OCI-LY1 (cell line): ENCODE measurements around the gene MFN1.

Experiments
- H2AFZ ChIP-seq: fragments of 200-600 bp; sonication (generic), shearing (Covaris generic); 2 replicates; pipeline ENCODE4 v1.6.0; 2014; ENCODE audit warnings: antibody characterized with exemption, mild to moderate bottlenecking, low read length
- H3F3A ChIP-seq: fragments of 200-600 bp; sonication (generic), shearing (Covaris generic); 2 replicates; pipeline ENCODE4 v1.6.0; 2014; ENCODE audit warnings: mild to moderate bottlenecking, antibody characterized with exemption, low read length, moderate library complexity; ENCODE audit not compliant: insufficient read depth
- H3K27ac ChIP-seq: fragments of 200-600 bp; sonication (generic); 2 replicates; pipeline ENCODE4 v1.5.1; 2014; ENCODE audit warnings: low read length, mixed run types, mild to moderate bottlenecking, low read depth; ENCODE audit not compliant: poor library complexity, severe bottlenecking
- H3K27me3 ChIP-seq: fragments of 200-600 bp; sonication (generic); 2 replicates; pipeline ENCODE4 v1.6.0; 2014; ENCODE audit warnings: antibody characterized with exemption, mild to moderate bottlenecking, low read length, moderate library complexity; ENCODE audit not compliant: insufficient read depth
- H3K36me3 ChIP-seq: fragments of 200-600 bp; sonication (generic); 2 replicates; pipeline ENCODE4 v1.6.1; 2014; ENCODE audit warnings: mild to moderate bottlenecking, antibody characterized with exemption, low read length, moderate library complexity, mixed read lengths; ENCODE audit not compliant: insufficient read depth
- H3K4me1 ChIP-seq: fragments of 200-600 bp; sonication (generic); 2 replicates; pipeline ENCODE4 v1.5.1; 2014; ENCODE audit warnings: mild to moderate bottlenecking, low read length, moderate library complexity; ENCODE audit not compliant: insufficient read depth, severe bottlenecking
- H3K4me2 ChIP-seq: fragments of 200-600 bp; sonication (generic), shearing (Covaris generic); 2 replicates; pipeline ENCODE4 v1.6.1; 2014; ENCODE audit warnings: low read length
- H3K4me3 ChIP-seq: fragments of 200-600 bp; sonication (generic); 2 replicates; pipeline ENCODE4 v1.5.1; 2014; ENCODE audit warnings: low read length, low read depth, mild to moderate bottlenecking, mixed read lengths; ENCODE audit not compliant: poor library complexity, severe bottlenecking
- H3K79me2 ChIP-seq: fragments of 200-600 bp; shearing (Covaris generic); 2 replicates; pipeline ENCODE4 v1.6.1; 2016; ENCODE audit warnings: mixed run types, low read length, mixed read lengths; ENCODE audit not compliant: insufficient read depth
- H3K9ac ChIP-seq: fragments of 200-600 bp; sonication (generic), shearing (Covaris generic); 2 replicates; pipeline ENCODE4 v1.6.1; 2014; ENCODE audit warnings: mild to moderate bottlenecking, low read length, mixed read lengths
- H3K9me2 ChIP-seq: fragments of 200-600 bp; sonication (generic), shearing (Covaris generic); 2 replicates; pipeline ENCODE4 v1.6.1; 2014; ENCODE audit warnings: low read depth, mild to moderate bottlenecking, low read length, mixed read lengths
- H3K9me3 ChIP-seq: fragments of 200-600 bp; shearing (Covaris generic); 2 replicates; pipeline ENCODE4 v1.6.1; 2014; ENCODE audit warnings: low read length, mixed read lengths
- H4K20me1 ChIP-seq: fragments of 200-600 bp; sonication (generic), shearing (Covaris generic); 2 replicates; pipeline ENCODE4 v1.6.0; 2016; ENCODE audit warnings: mild to moderate bottlenecking, low read length; ENCODE audit not compliant: insufficient read depth
- EZH2 ChIP-seq: fragments of 200-600 bp; sonication (generic), shearing (Covaris generic); IDR thresholded peaks from 2 replicates; pipeline ENCODE4 v1.8.0; 2017; ENCODE audit warnings: borderline replicate concordance, mixed run types, mild to moderate bottlenecking, antibody characterized with exemption, low read length, moderate library complexity, mixed read lengths
- TF ChIP-seq, protein P1 (sequence below): fragments of 200-600 bp; sonication (generic), shearing (Covaris generic); IDR thresholded peaks from 2 replicates; pipeline ENCODE4 v1.5.1; 2017; ENCODE audit warnings: mild to moderate bottlenecking, antibody characterized with exemption, low read length, moderate library complexity, mixed read lengths

MFN1 gene

DNA sequence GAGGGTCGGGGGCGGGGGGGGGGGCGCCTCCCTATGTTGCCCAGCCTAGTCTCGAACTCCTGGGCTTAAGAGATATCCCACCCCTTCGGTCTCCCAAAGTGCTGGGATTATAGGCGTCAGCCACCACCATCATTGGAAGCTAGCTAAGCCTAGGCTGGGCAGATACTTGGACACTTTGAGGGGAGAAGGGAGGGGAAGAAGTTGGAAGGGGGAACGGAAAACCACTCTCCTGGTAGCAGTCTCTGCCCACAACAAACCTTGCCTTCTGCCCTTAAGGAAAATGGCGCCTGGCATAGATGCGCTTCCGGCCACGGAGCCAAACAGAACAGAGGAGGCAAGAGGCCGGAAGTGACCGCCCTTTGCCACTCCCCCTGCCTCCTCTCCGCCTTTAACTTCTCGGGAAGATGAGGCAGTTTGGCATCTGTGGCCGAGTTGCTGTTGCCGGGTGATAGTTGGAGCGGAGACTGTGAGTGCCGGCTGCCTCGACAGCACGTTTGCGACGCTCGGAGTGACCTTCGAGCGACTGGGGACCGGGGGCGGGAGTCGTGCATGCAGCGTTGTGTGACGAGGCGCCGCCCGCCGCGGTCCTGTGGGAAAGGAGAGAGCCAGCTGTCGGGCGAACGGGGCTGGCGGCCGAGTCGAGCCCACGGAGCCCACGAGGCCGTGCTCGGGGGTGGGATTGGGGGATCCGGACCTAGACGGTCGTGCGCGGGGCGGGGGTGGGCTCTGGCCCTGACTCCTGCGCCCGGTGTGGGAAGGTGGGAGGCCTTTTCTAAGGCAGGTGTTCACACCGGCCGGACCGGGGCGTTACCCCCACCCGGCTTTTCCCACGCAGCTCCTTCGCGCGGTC, at the start of gene MFN1:
TSS of gene MFN1 (plus strand) at position 365 of the 850 bp plus-strand sequence. CDS start 1,143 bp downstream, outside the sequence.
- H3K4me1 ChIP-seq: peaks cover 15% of the 10 kb centered on the region
- H3K27me3 ChIP-seq: no peaks in the 10 kb centered on the region
- peak within 1 kb of the TSS; percentile 18 for H3K27ac ChIP-seq
- H3K9ac ChIP-seq: peak within 1 kb of the TSS; percentile 61
- no peaks in the 10 kb centered on the region for H4K20me1 ChIP-seq
- H3K9me2 ChIP-seq: no peaks in the 10 kb centered on the region
- H3K4me3 ChIP-seq: peak within 1 kb of the TSS; percentile 67
- peaks cover 17% of the 10 kb centered on the region for H3K79me2 ChIP-seq
- TF ChIP-seq, protein P1, sequence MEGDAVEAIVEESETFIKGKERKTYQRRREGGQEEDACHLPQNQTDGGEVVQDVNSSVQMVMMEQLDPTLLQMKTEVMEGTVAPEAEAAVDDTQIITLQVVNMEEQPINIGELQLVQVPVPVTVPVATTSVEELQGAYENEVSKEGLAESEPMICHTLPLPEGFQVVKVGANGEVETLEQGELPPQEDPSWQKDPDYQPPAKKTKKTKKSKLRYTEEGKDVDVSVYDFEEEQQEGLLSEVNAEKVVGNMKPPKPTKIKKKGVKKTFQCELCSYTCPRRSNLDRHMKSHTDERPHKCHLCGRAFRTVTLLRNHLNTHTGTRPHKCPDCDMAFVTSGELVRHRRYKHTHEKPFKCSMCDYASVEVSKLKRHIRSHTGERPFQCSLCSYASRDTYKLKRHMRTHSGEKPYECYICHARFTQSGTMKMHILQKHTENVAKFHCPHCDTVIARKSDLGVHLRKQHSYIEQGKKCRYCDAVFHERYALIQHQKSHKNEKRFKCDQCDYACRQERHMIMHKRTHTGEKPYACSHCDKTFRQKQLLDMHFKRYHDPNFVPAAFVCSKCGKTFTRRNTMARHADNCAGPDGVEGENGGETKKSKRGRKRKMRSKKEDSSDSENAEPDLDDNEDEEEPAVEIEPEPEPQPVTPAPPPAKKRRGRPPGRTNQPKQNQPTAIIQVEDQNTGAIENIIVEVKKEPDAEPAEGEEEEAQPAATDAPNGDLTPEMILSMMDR: no peak
- TF ChIP-seq EZH2: no peak
- H3F3A ChIP-seq: no peaks in the 10 kb centered on the region
- H2AFZ ChIP-seq: peak within 1 kb of the TSS; percentile 92
- peaks cover 30% of the 10 kb centered on the region for H3K36me3 ChIP-seq
- peak within 1 kb of the TSS; percentile 84 for H3K4me2 ChIP-seq
- no peaks in the 10 kb centered on the region for H3K9me3 ChIP-seq

DNA sequence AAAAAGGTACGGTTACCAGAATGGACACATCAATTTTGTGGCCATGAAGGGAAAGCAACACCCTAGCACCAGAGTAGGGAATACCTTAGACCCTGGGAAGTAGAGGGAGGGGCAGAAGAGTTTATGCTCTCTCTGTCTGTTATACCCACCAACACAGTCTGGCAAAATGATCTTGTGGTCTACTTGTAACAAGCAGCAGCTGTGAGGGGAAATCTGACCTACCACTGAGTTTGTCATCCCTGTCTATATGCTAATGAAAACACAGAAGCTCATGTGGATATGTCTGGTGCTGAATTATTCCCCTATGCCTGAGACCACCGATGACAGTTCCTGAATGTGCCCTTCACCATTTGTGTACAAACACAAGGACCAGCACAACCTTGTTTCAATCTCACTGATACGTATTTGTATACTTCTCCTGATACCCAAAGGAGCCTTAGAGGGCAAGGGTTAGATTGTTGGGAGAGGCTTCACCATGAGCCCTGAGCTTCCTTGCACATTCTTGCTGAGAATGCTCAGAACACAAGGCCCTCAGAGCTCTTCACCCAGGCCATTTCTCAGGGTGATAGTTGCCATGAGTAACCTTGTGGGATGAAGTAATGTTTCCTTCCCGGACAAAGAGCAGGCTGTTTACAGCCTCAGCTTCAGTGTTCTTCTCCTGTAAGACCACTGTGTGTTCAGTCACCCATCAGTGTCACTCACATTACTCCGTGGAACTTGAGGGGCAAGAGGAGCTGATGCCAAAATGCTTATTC, 49.4 kb upstream of the MFN1 start:
- TF ChIP-seq, protein P1: no peak
- no peak for TF ChIP-seq EZH2
- Histone ChIP-seq H3K4me1 (no peaks in the 10 kb centered on the region), H2AFZ (no peak overlapping the region), H3K9me3 (peaks cover 3% of the 10 kb centered on the region; the same call in 1 of the 2 replicates), H3K79me2 (no peaks in the 10 kb centered on the region), H4K20me1 (no peaks in the 10 kb centered on the region), H3K4me3 (no peak overlapping the region), H3F3A (no peaks in the 10 kb centered on the region), H3K9ac (no peak overlapping the region), H3K27ac (no peak overlapping the region), H3K4me2 (no peak overlapping the region), H3K27me3 (no peaks in the 10 kb centered on the region), H3K36me3 (no peaks in the 10 kb centered on the region), H3K9me2 (no peaks in the 10 kb centered on the region)

DNA sequence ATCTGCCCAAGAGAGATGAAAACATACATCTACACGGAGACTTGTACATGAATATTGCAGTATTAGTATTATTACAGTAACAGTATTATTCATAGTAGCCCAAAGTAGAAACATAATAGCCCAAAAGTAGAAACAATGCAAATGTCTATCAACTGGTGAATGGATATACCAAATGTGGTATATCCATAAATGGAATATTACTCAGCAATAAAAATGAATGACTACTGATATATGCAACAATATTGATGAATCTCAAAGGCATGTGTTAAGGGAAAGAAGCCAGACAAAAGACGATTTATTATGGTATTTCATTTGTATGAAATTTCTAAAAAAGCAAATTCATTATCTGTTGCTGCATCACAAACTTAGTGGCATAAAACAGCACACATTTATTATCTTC, 48.2 kb upstream of the MFN1 start:
- H3K27ac ChIP-seq: no peak overlapping the region
- H4K20me1 ChIP-seq: no peaks in the 10 kb centered on the region
- H3K4me1 ChIP-seq: no peaks in the 10 kb centered on the region
- H2AFZ ChIP-seq: no peak overlapping the region
- no peak overlapping the region for H3K9ac ChIP-seq
- H3K36me3 ChIP-seq: no peaks in the 10 kb centered on the region
- H3K4me3 ChIP-seq: no peak overlapping the region
- no peak for TF ChIP-seq EZH2
- TF ChIP-seq, protein P1: no peak
- no peaks in the 10 kb centered on the region for H3K79me2 ChIP-seq
- H3K4me2 ChIP-seq: no peak overlapping the region
- H3K27me3 ChIP-seq: no peaks in the 10 kb centered on the region
- H3K9me3 ChIP-seq: peaks cover 3% of the 10 kb centered on the region; the same call in 1 of the 2 replicates
- H3K9me2 ChIP-seq: no peaks in the 10 kb centered on the region
- no peaks in the 10 kb centered on the region for H3F3A ChIP-seq
